Loucy (cell line): ENCODE measurements around the gene LAPTM4A.

ENCODE experiments used
- H2AFZ ChIP-seq: fragments of 200-600 bp; sonication (generic); 2 replicates; pipeline ENCODE4 v1.6.0; 2016; ENCODE audit warnings: antibody characterized with exemption, mild to moderate bottlenecking, low read length, moderate library complexity
- H3F3A ChIP-seq: fragments of 200-600 bp; 2 replicates; pipeline ENCODE4 v1.6.0; 2016; ENCODE audit warnings: antibody characterized with exemption, low read depth, mild to moderate bottlenecking
- H3K27me3 ChIP-seq: fragments of 200-600 bp; sonication (generic); 2 replicates; pipeline ENCODE4 v1.6.1; 2014; ENCODE audit warnings: low read length, mild to moderate bottlenecking; ENCODE audit not compliant: insufficient read depth, poor library complexity, severe bottlenecking
- H3K36me3 ChIP-seq: fragments of 200-600 bp; sonication (generic); 2 replicates; pipeline ENCODE4 v1.6.1; 2016; ENCODE audit warnings: low read length; ENCODE audit not compliant: insufficient read depth
- H3K4me1 ChIP-seq: fragments of 200-600 bp; sonication (generic); 2 replicates; pipeline ENCODE4 v1.5.1; 2014; ENCODE audit warnings: low read length, mild to moderate bottlenecking; ENCODE audit not compliant: insufficient read depth, poor library complexity, severe bottlenecking
- H3K4me2 ChIP-seq: fragments of 200-600 bp; sonication (generic); 2 replicates; pipeline ENCODE4 v1.6.0; 2014; ENCODE audit warnings: antibody characterized with exemption, low read length, low read depth, mild to moderate bottlenecking; ENCODE audit not compliant: poor library complexity, severe bottlenecking
- H3K4me3 ChIP-seq: fragments of 200-600 bp; sonication (generic); 2 replicates; pipeline ENCODE4 v1.5.1; 2014; ENCODE audit warnings: low read length, mild to moderate bottlenecking, mixed read lengths; ENCODE audit not compliant: poor library complexity, severe bottlenecking
- H3K79me2 ChIP-seq: fragments of 200-600 bp; sonication (generic); 2 replicates; pipeline ENCODE4 v1.6.1; 2014; ENCODE audit warnings: low read length; ENCODE audit not compliant: insufficient read depth
- H3K9ac ChIP-seq: fragments of 200-600 bp; sonication (generic); 2 replicates; pipeline ENCODE4 v1.6.0; 2014; ENCODE audit warnings: mild to moderate bottlenecking, low read depth, low read length, moderate library complexity; ENCODE audit not compliant: poor library complexity, severe bottlenecking
- H3K9me2 ChIP-seq: fragments of 200-600 bp; sonication (generic); replicated peaks from 2 replicates; pipeline ENCODE4 v1.6.1; 2016; ENCODE audit warnings: low read depth, low read length, mixed read lengths
- H3K9me3 ChIP-seq: fragments of 200-600 bp; sonication (generic); 2 replicates; pipeline ENCODE4 v1.6.1; 2014; ENCODE audit warnings: mild to moderate bottlenecking, antibody characterized with exemption, low read length, low read depth; ENCODE audit not compliant: insufficient read depth
- H4K20me1 ChIP-seq: fragments of 200-600 bp; sonication (generic); 2 replicates; pipeline ENCODE4 v1.6.0; 2014; ENCODE audit warnings: antibody characterized with exemption, low read length, mild to moderate bottlenecking; ENCODE audit not compliant: insufficient read depth, poor library complexity, severe bottlenecking
- CTCF ChIP-seq: fragments of 200-600 bp; sonication (generic); conservative IDR thresholded peaks from 2 replicates; pipeline ENCODE4 v1.5.1; 2014; ENCODE audit warnings: mild to moderate bottlenecking, antibody characterized with exemption, low read length
- EZH2phosphoT487 ChIP-seq: fragments of 200-600 bp; IDR thresholded peaks from 2 replicates; pipeline ENCODE4 v1.6.1; 2018; ENCODE audit warnings: antibody characterized with exemption, mild to moderate bottlenecking, moderate library complexity, borderline replicate concordance

The LAPTM4A gene

GRCh38 chr2:20062615-20063545 lies 11.5 kb upstream of the LAPTM4A start:
- H3K27me3 ChIP-seq = no peaks in the 10 kb centered on the region
- TF ChIP-seq CTCF = no peak
- TF ChIP-seq EZH2phosphoT487 = no peak
- H3K9ac ChIP-seq = no peak overlapping the region
- H2AFZ ChIP-seq = no peak overlapping the region
- no peaks in the 10 kb centered on the region for H4K20me1 ChIP-seq
- H3K4me2 ChIP-seq = no peak overlapping the region
- H3K9me3 ChIP-seq = no peaks in the 10 kb centered on the region
- no peaks in the 10 kb centered on the region for H3K36me3 ChIP-seq
- H3K79me2 ChIP-seq = no peaks in the 10 kb centered on the region
- no peak overlapping the region for H3K4me3 ChIP-seq
- no peaks in the 10 kb centered on the region for H3K4me1 ChIP-seq
- no peaks in the 10 kb centered on the region for H3K9me2 ChIP-seq
- no peaks in the 10 kb centered on the region for H3F3A ChIP-seq

DNA sequence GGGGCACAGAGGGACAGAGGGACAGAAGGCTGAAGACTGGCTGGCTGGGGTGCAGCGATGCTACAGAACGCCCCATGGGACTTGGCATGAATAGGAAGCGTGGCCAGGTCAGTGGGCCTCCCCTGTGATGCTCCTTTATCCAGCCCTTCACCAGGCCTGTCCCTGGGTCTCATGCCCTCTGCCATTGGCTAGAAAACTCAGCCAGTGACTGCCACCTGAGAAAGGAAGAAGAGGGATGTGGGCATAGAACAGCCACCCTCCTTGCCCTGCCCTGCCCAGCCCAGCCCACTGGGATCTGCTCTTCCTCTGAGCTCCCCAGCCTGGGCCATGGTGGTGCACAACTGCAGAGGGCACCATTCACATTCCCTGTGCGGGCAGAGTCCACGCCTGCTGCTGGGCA lies 10.5 kb upstream of the LAPTM4A start:
- no peaks in the 10 kb centered on the region for H4K20me1 ChIP-seq
- peaks cover 7% of the 10 kb centered on the region for H3K27me3 ChIP-seq
- no peaks in the 10 kb centered on the region for H3K4me1 ChIP-seq
- no peak overlapping the region for H3K4me3 ChIP-seq
- no peak overlapping the region for H3K9ac ChIP-seq
- TF ChIP-seq CTCF (no peak), EZH2phosphoT487 (no peak)
- H3K79me2 ChIP-seq = no peaks in the 10 kb centered on the region
- no peaks in the 10 kb centered on the region for H3K9me2 ChIP-seq
- H2AFZ ChIP-seq = no peak overlapping the region
- H3F3A ChIP-seq = no peaks in the 10 kb centered on the region
- no peaks in the 10 kb centered on the region for H3K36me3 ChIP-seq
- no peak overlapping the region for H3K4me2 ChIP-seq
- no peaks in the 10 kb centered on the region for H3K9me3 ChIP-seq

DNA sequence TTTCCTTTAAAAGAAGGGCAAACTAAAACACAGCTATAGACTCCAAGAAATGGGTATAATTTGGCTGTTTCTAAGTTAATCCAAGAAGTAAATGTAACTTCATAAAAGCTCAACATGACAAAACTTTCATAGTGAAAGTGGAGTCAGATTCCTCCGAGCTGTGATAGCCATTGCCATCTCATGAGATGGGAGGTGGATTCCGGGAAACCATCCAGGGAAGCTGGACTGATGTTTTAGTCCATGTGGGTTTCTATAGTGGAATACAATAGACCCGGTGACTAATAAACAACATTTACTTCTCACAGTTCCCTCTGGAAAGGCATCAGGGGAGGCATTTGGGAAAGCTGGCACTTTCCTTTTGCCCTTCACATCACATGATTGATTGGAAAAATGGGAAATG lies 10.0 kb upstream of the LAPTM4A start:
- peaks cover 12% of the 10 kb centered on the region for H3K27me3 ChIP-seq

More for the DNA sequence above, 10.0 kb upstream of the LAPTM4A start:
- Histone ChIP-seq H3K36me3 (no peaks in the 10 kb centered on the region), H2AFZ (no peak overlapping the region), H3K9me2 (no peaks in the 10 kb centered on the region), H3K4me3 (no peak overlapping the region), H3K9ac (no peak overlapping the region), H3K9me3 (no peaks in the 10 kb centered on the region), H3F3A (no peaks in the 10 kb centered on the region), H3K4me2 (no peak overlapping the region), H3K79me2 (no peaks in the 10 kb centered on the region), H3K4me1 (no peaks in the 10 kb centered on the region), H4K20me1 (no peaks in the 10 kb centered on the region)
- TF ChIP-seq EZH2phosphoT487 = no peak
- no peak for TF ChIP-seq CTCF
